AG04450 (cell line): Measurements from ENCODE around the gene BCAN. TPM values are rescaled to one million over a fixed set of nuclear protein-coding genes. Genes with fewer than 3 reads are reported as not detected.

Experiments used
- CTCF ChIA-PET: fragments of 300-600, 350-600 bp; formaldehyde crosslinking; extraction: SDS; loops from one replicate; lab custom pipeline; 2022; ENCODE audit warnings: antibody characterized with exemption, inconsistent platforms; lab: Charles Lee
- POLR2A ChIA-PET: fragments of 350-600 bp; formaldehyde crosslinking; extraction: SDS; loops from one replicate; lab custom pipeline; 2021; ENCODE audit warnings: antibody characterized with exemption, inconsistent platforms; lab: Yijun Ruan, JAX
- DNase-seq: peaks from one replicate; pipeline ENCODE4 v3.0.0-alpha.2; 2011; ENCODE audit warnings: low read depth, low spot score
- H3K27ac ChIP-seq: one replicate; pipeline ENCODE4 v1.5.1; 2012; ENCODE audit warnings: low read depth, low read length, control low read depth
- H3K27me3 ChIP-seq: one replicate; pipeline ENCODE4 v1.6.0; 2012; ENCODE audit warnings: low read length; ENCODE audit not compliant: control insufficient read depth, insufficient read depth
- H3K4me3 ChIP-seq: 2 replicates; pipeline ENCODE4 v1.5.1; 2011; ENCODE audit warnings: mild to moderate bottlenecking, low read depth, low read length, control low read depth
- H3K9me3 ChIP-seq: 2 replicates; pipeline ENCODE4 v1.5.1; 2012; ENCODE audit warnings: low read length; ENCODE audit not compliant: control insufficient read depth, insufficient read depth
- CTCF ChIP-seq: IDR thresholded peaks from 2 replicates; pipeline ENCODE4 v1.5.1; 2011; ENCODE audit warnings: low read depth, low read length, control low read depth, inconsistent platforms
- polyA plus RNA-seq: library from polyadenylated mRNA; depleted of rRNA; stranded (reverse); fragments of >200 nt; gene quantifications from 2 replicates; pipeline ENCODE4 v1.2.3, GENCODE V29; 2011

BCAN gene
- polyA plus RNA-seq, 1 experiment = not detected

DNA sequence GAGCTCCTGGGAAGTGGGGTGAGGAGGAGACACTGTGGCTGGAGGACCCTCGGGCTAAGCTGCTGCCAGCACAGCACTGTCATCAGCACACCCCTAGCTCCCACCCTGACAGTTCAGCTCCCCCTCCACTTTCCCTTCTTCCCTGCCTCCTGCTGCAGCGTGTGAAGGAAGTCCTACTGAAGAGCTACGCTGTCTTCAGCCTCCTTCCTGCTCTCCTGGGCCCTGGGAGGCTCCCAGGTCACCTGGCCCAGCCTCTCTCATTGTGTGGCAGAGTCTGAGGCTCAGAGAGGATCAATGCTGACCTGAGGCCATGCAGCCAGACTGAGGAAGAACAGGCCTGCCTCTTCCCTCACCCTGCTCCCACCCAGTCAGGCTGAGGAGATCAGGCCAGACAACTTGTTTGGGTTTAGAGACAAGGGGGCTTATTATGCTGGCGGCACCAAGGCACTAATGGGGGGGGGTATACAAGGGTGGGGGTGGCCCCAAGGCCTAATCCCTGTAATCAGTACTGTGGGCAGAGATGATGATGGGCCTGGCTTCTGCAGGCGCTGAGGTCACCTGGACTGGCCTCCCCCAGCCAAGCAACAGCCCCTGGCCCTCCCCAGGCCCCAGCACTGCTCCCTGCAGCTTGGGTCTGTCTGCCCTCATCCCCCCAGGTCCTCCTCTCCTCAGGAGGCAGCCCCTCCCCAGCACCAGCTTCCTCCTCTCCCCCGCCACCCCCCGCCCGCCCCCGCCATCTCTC, 26.2 kb downstream of the BCAN start:
- peak overlapping the region; percentile 57 for H3K27ac ChIP-seq
- H3K4me3 ChIP-seq = no peak overlapping the region
- POLR2A ChIA-PET = interaction anchor here (0.9 kb wide), 1 partner anchor 28 kb away, joined by 3 read pairs; no protein-coding TSS in a partner anchor
- no peaks in the 10 kb centered on the region; the same call in 1 of the 2 replicates for H3K9me3 ChIP-seq
- no peak for DNase-seq
- no peaks in the 10 kb centered on the region for H3K27me3 ChIP-seq
- no peak for TF ChIP-seq CTCF
- CTCF ChIA-PET = interaction anchor here (0.9 to 1.2 kb wide), 4 partner anchors 8 to 21 kb away, joined by 3 to 6 read pairs (median 4); no protein-coding TSS in a partner anchor

DNA sequence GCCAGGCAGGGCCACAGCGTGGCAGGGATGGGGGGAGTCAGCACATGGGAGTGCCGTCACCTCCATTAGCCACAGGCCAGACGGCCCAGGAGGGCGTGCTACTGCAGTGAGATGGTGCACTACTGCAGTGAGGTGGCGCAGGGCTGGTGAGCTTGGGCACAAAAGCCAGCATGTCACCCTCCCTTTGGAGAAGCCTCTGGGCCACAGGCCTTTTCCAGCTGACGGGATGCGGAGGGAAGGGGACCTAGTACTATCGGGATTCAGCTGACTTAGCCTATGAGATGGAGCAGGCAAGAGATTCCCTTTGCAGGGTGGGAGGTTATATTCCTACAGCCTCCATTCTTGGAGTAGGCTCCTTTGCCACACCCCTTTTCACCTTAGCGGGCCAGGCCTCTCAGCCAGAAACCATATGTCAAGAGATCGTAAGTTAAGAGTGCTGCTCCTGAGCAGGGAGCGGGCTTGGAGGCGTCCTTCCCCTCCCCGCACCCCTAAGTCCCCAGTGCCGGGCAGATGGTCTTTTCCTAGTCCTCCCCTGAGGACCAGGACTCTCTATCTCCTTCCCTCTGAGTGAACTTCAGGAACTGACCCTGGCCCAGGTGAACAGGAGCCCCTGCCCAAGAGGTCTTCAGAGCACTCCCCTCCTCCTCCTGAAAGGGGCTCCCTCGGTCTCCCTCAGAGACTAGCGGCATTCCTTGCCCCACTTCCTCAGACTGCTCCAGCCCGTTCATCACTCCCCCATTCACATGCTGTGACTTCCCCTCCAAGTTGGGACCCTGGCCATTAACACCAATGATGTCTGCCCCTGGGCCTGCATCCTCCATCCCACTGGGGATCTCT, 27.1 kb downstream of the BCAN start:
- DNase-seq = no peak
- Histone ChIP-seq H3K27me3 (no peaks in the 10 kb centered on the region), H3K27ac (no peak overlapping the region), H3K4me3 (no peak overlapping the region), H3K9me3 (no peaks in the 10 kb centered on the region; the same call in 1 of the 2 replicates)
- CTCF ChIA-PET = interaction anchor here (1.1 kb wide), 1 partner anchor 9 kb away, joined by 3 read pairs; no protein-coding TSS in a partner anchor
- POLR2A ChIA-PET = no interaction called here
- no peak for TF ChIP-seq CTCF

- no peak overlapping the region for H3K4me3 ChIP-seq
- no peaks in the 10 kb centered on the region; the same call in 1 of the 2 replicates for H3K9me3 ChIP-seq
- ChIA-PET CTCF (interaction anchor here (0.8 to 2.2 kb wide), 2 partner anchors 9 to 19 kb away, joined by 6 to 11 read pairs; no protein-coding TSS in a partner anchor), POLR2A (no interaction called here)
- H3K27ac ChIP-seq = no peak overlapping the region
- DNase-seq = no peak
- H3K27me3 ChIP-seq = no peaks in the 10 kb centered on the region
- TF ChIP-seq CTCF = no peak
Measured at GRCh38 chr1:156669794-156670193, 27.9 kb downstream of the BCAN start.

DNA sequence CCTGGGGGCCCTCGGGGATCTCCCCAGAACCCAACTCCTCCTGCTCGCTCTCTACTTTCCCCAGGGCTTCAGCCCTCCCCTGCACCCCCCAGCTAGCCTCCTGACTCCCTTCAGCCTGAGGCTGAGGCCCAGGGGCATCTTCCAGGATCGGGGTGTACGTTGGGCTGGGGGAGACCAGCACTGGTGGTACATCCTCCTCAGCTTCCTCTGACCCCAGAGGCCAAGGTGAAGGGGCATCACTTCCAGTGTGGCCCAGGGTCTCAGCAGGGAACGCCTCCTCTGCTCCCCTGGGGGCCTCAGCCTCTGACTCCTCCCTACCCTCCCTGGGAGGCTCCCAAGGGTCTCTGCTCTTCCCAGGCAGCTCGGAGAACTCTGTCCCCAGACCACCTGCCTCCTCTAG, 28.4 kb downstream of the BCAN start:
- TF ChIP-seq CTCF = no peak
- POLR2A ChIA-PET = no interaction called here
- no peak overlapping the region for H3K4me3 ChIP-seq
- H3K27me3 ChIP-seq = no peaks in the 10 kb centered on the region
- DNase-seq = no peak
- CTCF ChIA-PET = interaction anchor here (0.8 to 2.2 kb wide), 3 partner anchors 10 to 56 kb away, joined by 3 to 11 read pairs (median 6); no protein-coding TSS in a partner anchor
- H3K9me3 ChIP-seq = no peaks in the 10 kb centered on the region; the same call in 1 of the 2 replicates
- H3K27ac ChIP-seq = no peak overlapping the region
